Stimulated activated naive CD4-positive, alpha-beta T cell treated with Interleukin-2 at 50 U/mL for 16 hours (primary cell): ENCODE measurements around the gene ZNF446.
"Not testable (repeated sequence)": the region's sequence is repeated elsewhere in the genome, so short reads cannot be mapped to it uniquely, and the experiment has no call there.

Experiments used
- DNase-seq: peaks from one replicate; lab custom pipeline; 2025; lab: John Stamatoyannopoulos, UW

The ZNF446 gene

DNA sequence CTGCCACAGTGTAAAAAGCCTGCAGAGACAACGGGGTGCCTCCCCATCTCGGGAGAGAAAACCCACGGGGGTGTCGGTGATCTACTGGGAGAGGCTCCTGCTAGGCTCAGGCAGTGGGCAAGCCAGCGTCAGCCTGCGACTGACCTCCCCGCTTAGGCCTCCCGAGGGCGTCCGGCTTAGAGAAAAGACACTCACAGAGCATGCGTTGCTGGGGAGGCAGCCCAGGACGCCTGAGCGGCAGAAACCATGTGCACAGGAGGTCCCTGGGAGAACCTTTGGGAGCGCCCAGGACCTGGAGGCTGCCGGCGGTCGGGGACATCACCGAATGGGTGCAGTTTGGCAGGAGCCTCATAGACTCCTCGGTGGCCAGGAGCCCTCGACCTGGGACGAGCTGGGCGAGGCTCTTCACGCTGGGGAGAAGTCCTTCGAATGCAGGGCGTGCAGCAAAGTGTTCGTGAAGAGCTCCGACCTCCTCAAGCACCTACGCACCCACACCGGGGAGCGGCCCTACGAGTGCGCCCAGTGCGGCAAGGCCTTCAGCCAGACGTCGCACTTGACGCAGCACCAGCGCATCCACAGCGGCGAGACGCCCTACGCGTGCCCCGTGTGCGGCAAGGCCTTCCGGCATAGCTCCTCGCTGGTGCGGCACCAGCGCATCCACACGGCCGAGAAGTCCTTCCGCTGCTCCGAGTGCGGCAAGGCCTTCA is 5.2 kb upstream of the ZNF446 start:
- DNase-seq = not testable (repeated sequence)

DNA sequence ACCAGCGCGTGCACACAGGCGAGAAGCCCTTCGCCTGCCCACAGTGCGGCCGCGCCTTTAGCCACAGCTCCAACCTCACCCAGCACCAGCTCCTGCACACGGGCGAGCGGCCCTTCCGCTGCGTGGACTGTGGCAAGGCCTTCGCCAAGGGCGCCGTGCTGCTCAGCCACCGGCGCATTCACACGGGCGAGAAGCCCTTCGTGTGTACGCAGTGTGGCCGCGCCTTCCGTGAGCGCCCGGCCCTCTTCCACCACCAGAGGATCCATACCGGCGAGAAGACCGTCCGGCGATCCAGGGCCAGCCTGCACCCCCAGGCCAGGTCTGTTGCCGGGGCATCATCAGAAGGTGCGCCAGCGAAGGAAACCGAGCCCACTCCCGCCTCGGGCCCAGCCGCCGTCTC is 4.4 kb upstream of the ZNF446 start:
- no peak for DNase-seq

DNA sequence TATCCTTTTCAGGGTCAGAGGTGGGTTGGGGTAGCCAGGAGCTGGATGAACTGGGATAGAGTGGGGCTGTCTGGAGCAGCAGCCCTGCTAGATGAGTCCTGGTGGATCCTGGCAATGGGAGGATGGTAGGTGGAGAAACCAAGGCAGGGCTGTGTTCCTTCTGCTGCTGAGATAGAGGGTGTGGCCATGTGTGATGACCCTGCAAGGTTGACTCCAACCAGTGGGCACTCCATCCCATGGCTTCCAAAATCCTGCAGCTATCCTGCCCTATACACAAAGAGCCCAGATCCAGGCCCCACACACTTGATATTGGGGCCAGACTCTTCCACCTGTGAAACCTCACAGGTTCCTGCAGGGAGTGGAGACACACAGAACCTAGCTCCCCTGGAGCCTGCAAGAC is 2.4 kb upstream of the ZNF446 start:
- no peak for DNase-seq

DNA sequence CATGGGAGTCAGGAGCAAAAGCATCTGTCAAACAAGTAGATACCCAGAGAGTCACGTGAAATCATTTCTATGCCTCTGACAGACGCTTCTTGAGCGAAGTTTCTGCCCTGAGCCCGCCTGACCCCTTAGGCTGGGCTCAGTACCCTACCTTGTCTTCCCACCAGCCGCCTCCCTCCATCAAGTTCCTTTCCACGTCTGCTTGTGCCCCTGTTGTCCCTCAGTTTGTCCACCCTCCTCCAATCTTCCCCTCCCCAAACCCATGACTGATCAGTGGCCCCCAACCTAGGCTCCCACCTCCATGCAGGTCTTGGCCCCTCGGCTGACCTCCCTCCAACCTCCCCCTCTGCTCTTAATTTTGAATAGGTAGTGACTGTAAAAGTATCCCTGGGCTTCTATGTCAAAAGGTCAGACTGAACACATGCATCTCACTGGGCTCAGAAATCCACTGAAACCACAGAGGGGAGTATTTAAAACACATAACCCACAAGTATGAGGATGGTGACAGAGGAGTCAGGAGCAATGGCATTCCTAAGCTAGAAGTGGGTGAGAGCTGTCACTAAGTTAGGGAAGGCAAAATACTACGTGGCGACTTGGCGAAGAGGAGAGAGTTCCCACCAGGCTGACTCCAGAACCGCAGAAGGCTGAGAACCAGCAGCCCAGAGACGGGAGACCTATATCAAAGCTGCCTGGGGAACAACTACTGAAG is 1.7 kb upstream of the ZNF446 start:
- DNase-seq = no peak

DNA sequence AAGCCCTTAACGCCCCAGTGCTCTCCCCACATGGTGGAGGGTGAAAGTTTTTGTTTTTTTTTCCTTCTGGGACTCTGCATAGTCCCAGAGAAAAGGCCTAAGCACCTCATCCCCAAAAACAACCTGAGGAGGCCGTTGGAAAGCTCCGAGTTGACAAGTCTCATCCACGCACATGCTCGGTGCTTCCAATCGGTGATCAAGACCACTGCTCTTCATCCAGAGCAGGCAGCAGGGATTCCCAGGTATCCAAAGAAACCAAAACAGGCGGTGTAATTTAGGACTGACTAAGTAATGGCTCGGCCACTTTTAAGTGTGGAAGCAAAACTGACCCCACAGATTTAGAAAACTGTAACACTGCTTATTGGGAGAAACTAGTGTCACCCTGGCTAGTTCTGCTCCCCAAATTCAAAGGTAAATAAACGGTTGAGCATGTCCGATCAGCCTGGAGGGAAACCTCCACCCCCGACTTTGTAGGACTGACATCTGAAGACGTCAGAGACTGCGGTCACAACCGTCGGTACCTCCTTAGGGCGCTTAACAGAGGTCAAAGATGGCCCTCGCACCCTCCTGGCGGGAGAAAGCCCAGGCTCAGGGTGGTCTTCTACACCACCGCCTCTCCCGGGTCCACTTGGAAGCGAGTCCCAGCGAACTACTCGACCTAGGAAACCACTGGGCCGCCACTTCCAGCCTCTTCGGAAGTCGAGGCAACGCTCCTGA is 997 bp upstream of the ZNF446 start:
- DNase-seq = no peak

DNA sequence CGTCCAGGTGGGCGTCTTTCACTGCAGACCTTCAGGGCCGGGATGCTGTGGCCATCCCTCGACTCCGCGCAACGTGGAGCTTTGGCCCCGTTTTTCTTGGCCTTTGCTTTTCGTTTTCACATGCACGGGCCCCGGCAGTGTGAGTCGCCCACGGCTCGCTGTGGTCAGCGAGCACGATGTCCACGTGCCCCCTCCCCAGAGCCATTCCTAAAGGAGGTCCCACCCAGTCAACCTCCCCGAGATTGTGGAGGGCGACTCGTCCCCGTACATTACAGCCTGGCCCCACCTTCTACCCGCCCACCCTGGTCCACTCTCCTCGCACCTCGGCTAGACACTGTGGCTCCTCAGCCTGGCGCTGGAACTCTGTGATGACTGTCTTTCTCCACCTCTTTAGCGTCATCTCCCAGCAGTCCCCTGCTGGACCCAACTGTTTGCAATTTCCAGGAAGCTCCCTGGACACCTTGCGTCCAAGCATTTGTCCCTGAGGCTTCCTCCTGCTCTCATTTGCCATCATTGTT is 405 bp downstream of the ZNF446 start:
- DNase-seq = no peak

DNA sequence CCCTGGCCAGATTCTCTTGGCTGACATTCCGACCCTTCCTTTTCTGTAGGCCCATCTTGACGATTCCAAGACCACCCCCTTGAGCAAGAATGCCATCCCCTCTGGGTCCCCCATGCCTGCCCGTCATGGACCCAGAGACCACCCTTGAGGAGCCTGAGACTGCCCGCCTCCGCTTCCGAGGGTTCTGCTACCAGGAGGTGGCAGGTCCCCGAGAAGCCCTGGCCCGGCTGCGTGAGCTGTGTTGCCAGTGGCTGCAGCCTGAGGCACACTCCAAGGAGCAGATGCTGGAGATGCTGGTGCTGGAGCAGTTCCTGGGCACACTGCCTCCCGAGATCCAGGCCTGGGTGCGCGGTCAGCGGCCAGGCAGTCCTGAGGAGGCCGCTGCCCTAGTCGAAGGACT is 978 bp downstream of the ZNF446 start:
- no peak for DNase-seq

DNA sequence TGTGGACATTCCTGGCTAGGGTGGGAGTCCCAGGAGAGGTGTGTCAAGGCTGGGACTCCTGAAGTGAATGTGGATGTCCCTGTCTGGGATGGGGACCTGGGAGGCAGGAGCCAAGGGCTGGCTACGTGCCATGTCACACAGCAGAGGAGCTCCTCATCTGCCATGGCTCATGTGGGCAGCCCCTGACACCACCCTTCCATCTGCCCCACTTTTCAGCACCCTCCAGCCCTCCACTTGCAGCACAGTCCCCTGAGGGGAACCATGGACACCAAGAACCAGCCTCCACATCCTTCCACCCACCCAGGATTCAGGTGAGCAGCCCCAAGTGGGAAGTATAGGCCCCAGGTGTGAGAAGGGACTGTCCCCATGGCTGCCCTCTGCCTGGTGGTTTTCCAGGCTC is 1.7 kb downstream of the ZNF446 start:
- no peak for DNase-seq

DNA sequence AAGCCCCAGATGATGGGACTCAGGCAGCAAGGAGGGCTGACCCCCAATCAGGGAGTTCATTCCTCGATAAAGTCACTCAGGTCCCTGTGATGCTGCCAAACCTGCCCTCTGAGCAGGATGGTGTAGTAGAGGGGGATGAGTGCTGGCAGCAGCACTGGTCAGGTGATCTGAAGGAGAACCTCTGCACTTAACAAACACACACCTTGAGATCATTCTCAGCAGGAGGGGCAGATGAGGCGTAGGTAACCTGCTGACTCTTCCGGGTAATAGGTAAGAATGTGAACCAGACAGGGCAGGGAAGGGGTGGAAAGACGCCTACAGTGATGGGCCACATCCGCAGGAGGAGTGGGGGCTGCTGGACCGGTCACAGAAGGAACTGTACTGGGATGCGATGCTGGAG is 3.2 kb downstream of the ZNF446 start:
- no peak for DNase-seq

DNA sequence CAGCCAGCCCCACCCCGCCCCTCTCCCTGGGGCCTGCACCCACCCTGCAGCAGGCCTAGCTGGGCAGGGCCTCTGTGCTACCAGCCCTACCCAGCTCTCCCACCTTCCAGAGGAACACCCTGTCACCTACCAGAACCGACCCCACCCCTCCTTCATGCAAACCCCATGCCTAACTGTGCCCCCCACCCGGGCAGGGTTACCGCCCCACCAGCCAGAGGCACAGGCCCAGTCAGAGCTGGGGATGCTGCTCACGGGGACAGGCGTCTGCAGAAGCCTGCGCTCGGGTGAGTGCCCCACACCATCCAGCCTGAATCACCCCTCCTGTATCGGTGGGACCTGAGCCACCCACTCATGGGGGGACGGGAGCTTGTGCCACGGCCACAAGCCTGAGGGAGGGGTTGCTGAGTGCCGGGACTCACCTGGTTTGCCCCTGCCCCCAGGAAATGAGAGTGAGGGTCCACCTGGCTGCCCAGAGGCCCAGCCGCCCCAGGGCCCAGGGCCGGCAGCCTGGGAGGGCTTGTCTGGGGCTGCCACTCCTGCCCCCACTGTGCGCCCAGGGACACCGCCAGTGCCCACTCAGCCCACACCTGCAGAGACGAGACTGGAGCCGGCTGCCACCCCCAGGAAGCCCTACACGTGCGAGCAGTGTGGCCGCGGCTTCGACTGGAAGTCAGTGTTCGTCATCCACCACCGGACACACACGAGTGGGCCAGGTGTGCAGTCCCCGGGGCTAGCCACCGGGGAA is 3.8 kb downstream of the ZNF446 start:
- DNase-seq = no peak

DNA sequence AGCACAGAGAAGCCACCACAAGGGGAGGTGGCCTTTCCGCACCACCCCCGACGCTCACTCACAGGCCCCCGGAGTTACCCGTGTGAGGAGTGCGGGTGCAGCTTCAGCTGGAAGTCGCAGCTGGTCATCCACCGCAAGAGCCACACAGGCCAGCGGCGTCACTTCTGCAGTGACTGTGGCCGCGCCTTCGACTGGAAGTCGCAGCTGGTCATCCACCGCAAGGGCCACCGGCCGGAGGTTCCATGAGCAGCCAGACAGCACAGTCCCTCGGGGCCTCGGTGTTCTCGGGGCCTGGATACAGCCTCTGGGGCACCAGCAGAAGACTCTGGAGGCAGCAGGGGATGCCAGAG is 4.3 kb downstream of the ZNF446 start:
- DNase-seq = no peak

DNA sequence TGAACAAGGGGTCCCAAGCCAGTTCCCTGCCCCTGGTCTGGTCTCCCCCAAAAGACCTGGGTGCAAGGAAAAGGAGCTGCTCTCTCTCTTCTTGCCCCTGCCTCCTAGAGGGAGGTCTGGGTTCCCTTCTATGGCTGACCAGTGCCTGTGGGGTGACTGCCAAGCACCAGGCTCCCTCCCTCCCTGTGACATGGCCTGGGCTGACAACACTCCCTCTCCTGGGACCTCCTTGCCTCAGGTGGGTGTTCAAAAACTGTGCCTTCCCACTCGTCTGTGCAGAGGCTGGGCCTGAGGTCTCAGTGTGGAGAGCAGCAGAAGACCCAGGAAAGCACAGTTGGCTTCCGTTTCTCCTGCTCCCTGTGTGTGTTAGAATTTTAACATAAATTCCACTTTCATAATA is 4.7 kb downstream of the ZNF446 start:
- no peak for DNase-seq

DNA sequence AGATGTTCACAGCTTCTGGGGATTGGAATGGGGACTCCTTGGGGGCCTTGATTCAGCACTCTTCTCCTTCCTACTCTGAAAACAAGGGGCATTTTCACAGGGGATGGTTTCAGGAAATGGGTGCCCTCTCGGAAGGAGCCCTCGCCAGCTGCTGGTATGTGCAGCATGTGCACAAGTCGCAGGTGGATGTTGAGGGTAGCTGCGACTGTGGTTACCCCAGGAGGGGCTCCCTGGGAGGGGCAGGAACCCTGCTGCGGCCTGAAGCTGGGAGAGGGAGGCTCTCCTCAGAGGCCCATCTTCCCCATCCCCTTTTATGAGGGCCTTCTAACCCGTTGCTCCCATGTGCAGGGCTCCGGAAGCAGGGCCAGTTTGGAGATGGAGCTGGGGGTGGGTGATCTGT is 6.2 kb downstream of the ZNF446 start:
- no peak for DNase-seq

DNA sequence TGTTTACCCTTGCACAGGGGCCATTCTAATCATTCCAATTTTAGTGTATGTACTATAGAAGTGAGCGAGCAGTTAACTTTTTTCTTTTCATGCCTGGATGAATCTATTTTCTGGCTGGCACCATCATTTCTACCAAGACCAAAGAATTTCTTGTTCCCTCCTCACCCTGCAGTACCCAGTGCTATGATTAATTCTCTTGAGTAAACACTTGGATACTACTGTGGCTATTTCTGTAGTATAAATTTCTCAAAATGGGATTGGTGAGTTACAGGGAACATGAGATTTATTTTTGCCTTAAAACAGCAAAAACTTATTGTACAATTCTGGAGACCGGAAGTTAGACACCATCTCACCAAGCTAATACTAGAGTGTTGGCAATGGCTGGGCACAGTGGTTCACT is 7.6 kb downstream of the ZNF446 start:
- no peak for DNase-seq

DNA sequence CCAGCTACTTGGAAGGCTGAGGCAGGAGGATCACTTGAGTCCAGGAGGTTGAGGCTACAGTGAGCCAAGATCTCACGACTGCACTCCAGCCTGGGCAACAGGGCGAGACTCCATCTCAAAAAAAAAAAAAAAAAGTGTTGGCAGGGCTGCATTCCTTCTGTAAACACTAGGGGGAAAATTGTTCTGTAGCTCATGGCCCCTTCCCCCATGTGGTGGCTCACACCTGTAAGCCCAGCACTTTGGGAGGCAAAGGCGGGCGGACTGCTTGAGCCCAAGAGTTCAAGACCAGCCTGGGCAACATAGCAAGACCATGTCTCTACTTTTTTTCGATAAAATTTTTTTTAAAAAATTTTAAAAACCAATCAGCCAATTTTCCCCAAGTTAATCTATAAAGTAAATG is 8.2 kb downstream of the ZNF446 start:
- DNase-seq = not testable (repeated sequence)

DNA sequence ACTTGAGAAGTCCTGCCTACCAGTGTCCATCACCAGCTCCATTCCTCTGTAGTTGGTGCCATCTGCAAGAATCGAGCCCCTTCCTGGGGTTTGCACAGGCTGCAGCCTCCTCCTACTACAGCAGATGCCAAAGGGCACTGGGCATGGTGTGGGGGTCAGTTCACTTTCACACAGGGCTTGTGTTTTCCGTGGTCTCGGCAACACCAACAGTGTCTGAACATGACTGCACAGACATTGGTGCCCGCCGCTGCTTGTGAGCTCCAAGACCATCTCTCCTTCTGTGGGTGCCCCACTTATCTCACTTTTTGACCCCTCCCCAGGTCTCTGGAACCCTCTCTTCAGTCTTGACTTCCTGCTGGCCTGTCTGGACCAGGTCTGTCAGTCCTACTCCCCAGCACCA is 15.2 kb downstream of the ZNF446 start:
- no peak for DNase-seq

DNA sequence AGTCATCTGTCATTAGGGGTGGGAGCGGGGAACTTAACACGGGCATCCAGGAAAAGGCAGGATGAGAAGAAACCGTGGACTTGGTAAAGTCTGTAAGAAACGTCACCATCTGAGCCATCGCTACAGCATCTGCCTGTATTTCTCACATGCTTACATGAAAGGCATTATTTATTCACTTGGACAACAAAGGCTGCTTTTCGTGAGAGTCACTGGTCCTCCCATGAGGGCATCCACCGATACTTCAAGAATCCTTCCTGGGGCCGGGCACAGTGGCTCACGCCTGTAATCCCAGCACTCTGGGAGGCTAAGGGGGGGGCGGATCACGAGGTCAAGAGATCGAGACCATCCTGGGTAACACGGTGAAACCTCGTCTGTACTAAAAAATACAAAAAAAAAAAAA is 16.1 kb downstream of the ZNF446 start:
- no peak for DNase-seq

DNA sequence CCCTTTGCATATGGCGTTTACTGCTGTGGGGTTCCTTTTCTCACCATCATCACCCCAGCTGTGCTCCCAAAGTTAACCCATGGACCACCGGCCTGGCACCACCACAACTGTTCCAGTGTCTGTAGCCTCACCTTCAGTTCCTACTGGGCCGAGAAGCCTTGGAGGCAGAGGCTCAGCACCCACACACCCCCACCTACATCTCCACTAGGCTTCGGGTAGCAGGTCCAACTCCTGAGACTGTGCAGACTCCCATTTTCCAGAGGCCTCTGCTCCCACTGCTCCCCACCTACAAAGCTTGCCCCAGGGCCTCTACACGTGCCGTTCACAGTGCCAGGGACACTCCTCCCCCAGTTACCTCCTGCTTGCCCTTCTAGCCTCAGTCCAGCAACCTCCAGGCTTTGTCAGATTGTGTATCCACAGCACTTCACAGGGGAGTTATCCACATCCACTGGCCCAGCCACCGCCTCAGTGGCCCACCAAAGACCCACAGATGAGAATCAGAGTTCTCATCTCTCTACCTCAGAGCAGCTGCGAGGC is 21.6 kb downstream of the ZNF446 start:
- no peak for DNase-seq

DNA sequence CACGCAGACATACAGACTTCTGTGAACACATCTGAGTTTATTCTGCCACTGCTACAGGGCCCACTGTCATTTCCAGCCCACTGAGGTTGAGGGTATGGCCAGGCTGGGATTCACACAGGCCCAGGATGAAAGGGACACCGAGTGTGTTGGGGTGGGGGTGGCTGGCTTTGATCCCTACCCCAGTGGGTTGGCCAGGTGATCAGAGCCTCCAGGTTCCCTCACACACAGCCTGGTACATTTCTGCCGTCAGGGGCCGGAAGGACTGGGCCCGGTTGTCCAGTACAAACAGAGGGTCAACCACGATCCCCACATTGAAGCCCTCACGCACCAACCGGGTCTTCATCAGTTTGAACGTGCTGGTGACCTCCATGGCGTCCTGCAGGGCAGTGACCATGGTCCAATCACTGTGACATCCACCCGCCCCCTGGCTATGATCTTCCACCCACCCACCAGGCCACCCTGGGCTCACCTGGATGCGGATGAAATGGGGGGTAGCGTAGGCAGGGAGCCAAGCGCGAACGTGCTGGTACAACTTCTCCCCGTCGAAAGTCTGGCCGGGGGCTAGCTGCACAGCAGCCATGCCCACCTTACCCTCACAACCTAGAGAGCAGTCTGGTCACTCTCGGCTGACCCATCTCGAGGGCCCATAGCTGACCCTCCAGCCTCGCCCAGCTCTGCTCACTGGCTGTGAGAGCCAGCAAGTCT is 22.3 kb downstream of the ZNF446 start:
- no peak for DNase-seq

DNA sequence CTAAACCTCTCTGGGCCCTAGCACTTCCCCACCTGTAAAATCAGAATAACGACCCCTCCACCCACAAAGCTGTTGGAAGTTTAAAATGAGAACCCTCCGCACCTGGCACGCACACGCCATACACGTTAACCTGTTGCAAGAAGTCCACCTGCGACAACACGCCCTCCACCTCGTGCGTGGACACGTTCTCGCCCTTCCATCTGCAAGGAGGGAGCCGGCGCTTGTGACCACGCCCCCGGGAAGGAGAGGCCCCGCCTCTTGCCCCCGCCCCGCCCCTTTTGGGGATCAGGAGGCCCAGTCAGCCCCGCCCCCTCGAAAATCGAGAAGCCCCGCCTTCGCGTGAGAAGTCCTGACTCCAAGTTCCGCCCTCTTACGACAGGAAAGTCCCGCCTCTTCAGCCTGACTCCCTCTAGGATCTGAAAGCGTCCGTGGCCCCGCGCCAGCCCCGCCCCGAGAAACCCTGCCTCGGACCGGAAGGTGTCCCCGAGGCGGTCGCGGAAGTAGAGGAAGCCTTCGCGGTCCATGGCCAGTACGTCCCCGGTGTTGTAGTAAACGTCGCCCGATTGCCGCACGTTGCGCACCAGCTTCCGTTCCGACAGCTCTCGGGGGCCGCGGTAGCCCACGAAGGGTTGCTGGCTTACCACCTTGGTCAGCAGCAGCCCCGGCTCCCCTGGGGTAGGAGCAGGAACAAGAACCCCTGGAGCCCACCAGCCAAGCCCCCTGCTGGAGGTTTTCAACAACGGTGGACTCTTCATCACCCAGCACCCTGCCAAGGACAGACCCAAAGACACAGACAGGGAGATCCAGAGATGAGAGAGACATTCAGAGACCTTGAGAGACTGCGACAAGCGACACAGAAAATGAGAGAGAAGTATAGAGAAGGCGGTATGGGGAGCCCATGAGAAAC is 23.1 kb downstream of the ZNF446 start:
- peak; percentile 96 for DNase-seq
